Common myeloid progenitor, CD34-positive (primary cell): ENCODE results near the gene SALL3.
A peak's percentile ranks its signal among the peaks of the same experiment; 100 is the strongest.

Experiments
- CTCF ChIA-PET: fragments of 350-600 bp; sonication (Branson Sonifier 250); formaldehyde crosslinking; loops from one replicate; lab custom pipeline; 2021; ENCODE audit warnings: antibody characterized with exemption; lab: Charles Lee
- POLR2A ChIA-PET: fragments of 350-600 bp; sonication (Branson Sonifier 250); formaldehyde crosslinking; loops from one replicate; lab custom pipeline; 2021; ENCODE audit warnings: antibody characterized with exemption; lab: Charles Lee
- DNase-seq, 3 donors: peaks; one replicate each; pipeline versions ENCODE4 v3.0.0 to v3.0.0-alpha.2; 2013
- H3K27ac ChIP-seq, 2 experiments: 1 replicate in 1 of 2; 2 replicates in 1 of 2; pipeline ENCODE4 v1.7.0; 2013; ENCODE audit warnings: inconsistent platforms in 2 of 2, low read length in 2 of 2, mild to moderate bottlenecking in 2 of 2, low read depth in 1 of 2, moderate library complexity in 1 of 2; ENCODE audit not compliant: severe bottlenecking in 2 of 2, insufficient read depth in 1 of 2, poor library complexity in 1 of 2
- H3K27me3 ChIP-seq, 5 experiments: replicated peaks in 2 of 5; 1 replicate in 3 of 5; 2 replicates in 2 of 5; pipeline versions ENCODE4 v1.6.1 to v1.7.0; 2013; ENCODE audit warnings: low read length in 4 of 5, mild to moderate bottlenecking in 2 of 5, moderate library complexity in 2 of 5, inconsistent platforms in 1 of 5; ENCODE audit not compliant: insufficient read depth in 5 of 5, control insufficient read depth in 4 of 5
- H3K36me3 ChIP-seq, 4 experiments: 1 replicate in 2 of 4; 2 replicates in 2 of 4; pipeline versions ENCODE4 v1.6.1 to v1.7.0; 2013; ENCODE audit warnings: low read length in 3 of 4, control low read depth in 1 of 4, mild to moderate bottlenecking in 1 of 4; ENCODE audit not compliant: control insufficient read depth in 4 of 4, insufficient read depth in 4 of 4
- H3K4me1 ChIP-seq, 4 experiments: 1 replicate in 3 of 4; 2 replicates in 1 of 4; pipeline versions ENCODE4 v1.6.1 to v1.7.1; 2013; ENCODE audit warnings: low read length in 3 of 4, mild to moderate bottlenecking in 3 of 4, control low read depth in 1 of 4, inconsistent platforms in 1 of 4, moderate library complexity in 1 of 4; ENCODE audit not compliant: control insufficient read depth in 4 of 4, insufficient read depth in 4 of 4; ENCODE audit errors: control extremely low read depth in 1 of 4
- H3K4me3 ChIP-seq, 7 experiments: 1 replicate in 4 of 7; 2 replicates in 3 of 7; pipeline versions ENCODE4 v1.5.1 to v1.7.0; 2013; ENCODE audit warnings: mild to moderate bottlenecking in 7 of 7, low read length in 6 of 7, moderate library complexity in 6 of 7, inconsistent platforms in 2 of 7, low read depth in 2 of 7, control low read depth in 1 of 7; ENCODE audit not compliant: insufficient read depth in 4 of 7, control insufficient read depth in 1 of 7; ENCODE audit errors: extremely low read depth in 1 of 7
- H3K9me3 ChIP-seq, 5 experiments: 1 replicate in 4 of 5; 2 replicates in 1 of 5; pipeline versions ENCODE4 v1.6.1 to v1.7.1; 2013; ENCODE audit warnings: low read length in 4 of 5, mild to moderate bottlenecking in 2 of 5, inconsistent platforms in 1 of 5, low read depth in 1 of 5, moderate library complexity in 1 of 5; ENCODE audit not compliant: control insufficient read depth in 4 of 5, insufficient read depth in 2 of 5; ENCODE audit errors: control extremely low read depth in 1 of 5
- WGBS: methylation state at CpG from one replicate; pipeline ENCODE4 v1.1.5; 2013; ENCODE audit not compliant: insufficient coverage; 5-methylcytosine and 5-hydroxymethylcytosine counted together

Gene SALL3

GRCh38 chr18:78994531-78994930 lies 14.9 kb downstream of the SALL3 start:
- 97% methylated on average over 36 of the region's 38 CpGs for WGBS
- Histone ChIP-seq H3K9me3 (peaks cover 0 to 4% (median 0%) of the 10 kb centered on the region in 5 experiments), H3K27ac (no peak overlapping the region), H3K27me3 (peaks cover 0 to 31% (median 4%) of the 10 kb centered on the region in 5 experiments), H3K4me1 (no peaks in the 10 kb centered on the region), H3K4me3 (no peak overlapping the region), H3K36me3 (no peaks in the 10 kb centered on the region)
- POLR2A ChIA-PET, result no interaction called here
- no peak for DNase-seq
- CTCF ChIA-PET, result interaction anchor here (1.0 kb wide), 1 partner anchor 32 kb away, joined by 4 read pairs; no protein-coding TSS in a partner anchor

GRCh38 chr18:78994977-78995582 lies 15.5 kb downstream of the SALL3 start:
- WGBS, result 98% methylated on average over 44 of the region's 44 CpGs
- CTCF ChIA-PET, result interaction anchor here (1.0 kb wide), 1 partner anchor 32 kb away, joined by 4 read pairs; no protein-coding TSS in a partner anchor
- no peak overlapping the region for H3K4me3 ChIP-seq

GRCh38 chr18:78995740-78996395 lies 16.2 kb downstream of the SALL3 start:
- Histone ChIP-seq H3K4me1 (no peaks in the 10 kb centered on the region), H3K9me3 (peaks cover 0 to 4% (median 0%) of the 10 kb centered on the region in 5 experiments), H3K36me3 (no peaks in the 10 kb centered on the region), H3K4me3 (no peak overlapping the region), H3K27ac (no peak overlapping the region), H3K27me3 (peaks cover 0 to 30% (median 2%) of the 10 kb centered on the region in 5 experiments)
- WGBS, result 94% methylated on average over 19 of the region's 22 CpGs
- DNase-seq, result no peak
- CTCF ChIA-PET, result interaction anchor here (1.2 kb wide), 1 partner anchor 9 kb away, joined by 3 read pairs; no protein-coding TSS in a partner anchor
- POLR2A ChIA-PET, result no interaction called here

More at GRCh38 chr18:78994977-78995582, 15.5 kb downstream of the SALL3 start:
- Histone ChIP-seq H3K36me3 (no peaks in the 10 kb centered on the region), H3K9me3 (peaks cover 0 to 4% (median 0%) of the 10 kb centered on the region in 5 experiments), H3K27ac (no peak overlapping the region), H3K4me1 (no peaks in the 10 kb centered on the region), H3K27me3 (peaks cover 0 to 33% (median 3%) of the 10 kb centered on the region in 5 experiments)
- POLR2A ChIA-PET, result no interaction called here
- DNase-seq, result no peak

DNA sequence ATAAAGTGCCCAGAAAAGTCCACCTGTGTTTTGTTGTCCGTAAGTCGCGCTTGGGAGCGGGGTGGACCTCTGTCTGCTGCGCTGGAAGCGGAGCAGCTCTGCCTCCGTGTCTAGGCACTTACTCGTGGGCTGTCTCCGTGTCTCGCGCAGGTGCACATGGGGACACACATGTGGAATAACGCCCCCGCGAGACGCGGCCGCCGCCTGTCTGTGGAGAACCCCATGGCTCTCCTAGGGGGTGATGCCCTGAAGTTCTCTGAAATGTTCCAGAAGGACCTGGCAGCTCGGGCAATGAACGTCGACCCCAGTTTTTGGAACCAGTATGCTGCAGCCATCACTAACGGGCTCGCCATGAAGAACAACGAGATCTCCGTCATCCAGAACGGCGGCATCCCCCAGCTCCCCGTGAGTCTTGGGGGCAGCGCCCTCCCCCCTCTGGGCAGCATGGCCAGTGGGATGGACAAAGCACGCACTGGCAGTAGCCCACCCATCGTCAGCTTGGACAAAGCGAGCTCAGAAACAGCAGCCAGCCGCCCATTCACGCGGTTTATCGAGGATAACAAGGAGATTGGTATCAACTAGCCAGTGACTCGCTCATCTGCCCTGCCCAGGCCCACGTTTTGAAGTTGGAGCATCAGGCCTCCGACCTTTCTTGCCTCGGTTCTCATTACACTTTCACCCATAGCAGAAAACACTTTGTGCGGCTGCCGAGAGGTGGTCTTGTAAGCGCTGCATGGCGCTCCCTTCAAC lies 17.3 kb downstream of the SALL3 start:
- Histone ChIP-seq H3K27ac (no peak overlapping the region), H3K4me3 (no peak overlapping the region), H3K9me3 (peaks cover 0 to 4% (median 0%) of the 10 kb centered on the region in 5 experiments), H3K4me1 (no peaks in the 10 kb centered on the region), H3K27me3 (peaks cover 0 to 26% (median 4%) of the 10 kb centered on the region in 5 experiments), H3K36me3 (no peaks in the 10 kb centered on the region)
- CTCF ChIA-PET, result interaction anchor here (1.2 kb wide), 1 partner anchor 10 kb away, joined by 3 read pairs; no protein-coding TSS in a partner anchor
- no peak for DNase-seq
- POLR2A ChIA-PET, result no interaction called here
- WGBS, result 95% methylated on average over 44 of the region's 44 CpGs

DNA sequence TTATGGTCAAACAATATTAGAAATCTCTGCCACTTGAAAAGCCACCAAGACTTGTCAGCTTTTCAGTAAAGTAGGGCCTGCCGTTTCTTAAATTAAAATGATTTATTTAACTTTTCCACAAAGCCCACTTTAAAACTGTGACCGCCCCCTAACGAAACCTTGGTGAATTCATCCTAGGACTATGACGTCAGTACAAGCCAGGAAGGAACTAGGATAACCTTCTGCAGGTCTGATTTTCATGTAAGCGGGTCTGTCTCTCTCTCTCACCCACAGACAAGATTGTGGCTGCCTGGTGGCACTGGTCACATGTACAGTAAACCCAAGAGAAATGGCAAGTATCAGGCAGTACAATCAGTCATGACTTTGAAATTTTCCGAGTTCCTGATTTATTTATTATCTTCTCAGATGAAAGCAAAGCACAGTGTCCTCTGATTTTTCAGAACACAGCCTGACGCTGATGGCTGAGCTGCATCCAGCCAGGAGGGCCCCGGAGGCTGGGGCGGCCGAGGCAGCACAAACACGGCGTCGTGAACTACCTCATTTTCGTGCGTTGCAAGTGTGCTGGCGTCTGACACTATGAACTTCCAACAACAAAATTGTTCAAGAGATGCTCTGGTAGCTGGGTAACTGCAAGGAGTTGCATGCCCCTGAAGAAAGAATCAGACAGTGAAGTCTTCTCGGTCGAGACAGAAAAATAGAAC lies 18.9 kb downstream of the SALL3 start:
- peak in 1 of 3 donors; percentile 12 for DNase-seq
- ChIA-PET POLR2A (no interaction called here), CTCF (no interaction called here)
- Histone ChIP-seq H3K4me3 (no peak overlapping the region), H3K36me3 (no peaks in the 10 kb centered on the region), H3K27me3 (peaks cover 0 to 26% (median 7%) of the 10 kb centered on the region in 5 experiments), H3K4me1 (no peaks in the 10 kb centered on the region), H3K9me3 (peaks cover 0 to 4% (median 0%) of the 10 kb centered on the region in 5 experiments), H3K27ac (no peak overlapping the region)
- 77% methylated on average over 17 of the region's 18 CpGs for WGBS

GRCh38 chr18:78999939-79000338 lies 20.3 kb downstream of the SALL3 start:
- DNase-seq, result no peak
- Histone ChIP-seq H3K9me3 (no peaks in the 10 kb centered on the region), H3K4me1 (no peaks in the 10 kb centered on the region), H3K4me3 (no peak overlapping the region), H3K36me3 (no peaks in the 10 kb centered on the region), H3K27ac (no peak overlapping the region), H3K27me3 (peaks cover 0 to 38% (median 7%) of the 10 kb centered on the region in 5 experiments)
- ChIA-PET POLR2A (no interaction called here), CTCF (no interaction called here)
- WGBS, result 85% methylated on average over 5 of the region's 8 CpGs
